Spleen (tissue), 11 donors: Measurements from ENCODE around the gene SPTLC1. TPM values are rescaled to one million over a fixed set of nuclear protein-coding genes. Genes with fewer than 3 reads are reported as not detected.
"Not testable (repeated sequence)": the region's sequence is repeated elsewhere in the genome, so short reads cannot be mapped to it uniquely, and the experiment has no call there.

Source experiments
- DNase-seq: peaks from one replicate; pipeline ENCODE4 v3.0.0-alpha.2; 2020
- H3K27ac ChIP-seq, 8 donors: fragments of 200-600 bp; sonication (generic) in 7 of 8; 1 replicate in 4 of 8; 2 replicates in 4 of 8; pipeline versions ENCODE4 v1.5.0 to v1.8.0; 2016 to 2021; ENCODE audit warnings: inconsistent platforms in 4 of 8, mild to moderate bottlenecking in 4 of 8, moderate library complexity in 1 of 8
- H3K27me3 ChIP-seq, 7 donors: fragments of 200-600 bp; sonication (generic) in 6 of 7; replicated peaks in 1 of 7; 1 replicate in 4 of 7; 2 replicates in 3 of 7; pipeline versions ENCODE4 v1.5.0 to v1.8.0; 2016 to 2021; ENCODE audit warnings: inconsistent platforms in 3 of 7, mild to moderate bottlenecking in 1 of 7
- H3K36me3 ChIP-seq, 6 donors: fragments of 200-600 bp; sonication (generic) in 5 of 6; 1 replicate in 4 of 6; 2 replicates in 2 of 6; pipeline versions ENCODE4 v1.5.0 to v1.8.0; 2016 to 2021; ENCODE audit warnings: inconsistent platforms in 2 of 6
- H3K4me1 ChIP-seq, 6 donors: fragments of 200-600 bp; sonication (generic) in 5 of 6; 1 replicate in 3 of 6; 2 replicates in 3 of 6; pipeline versions ENCODE4 v1.5.0 to v1.8.0; 2016 to 2021; ENCODE audit warnings: inconsistent platforms in 3 of 6
- H3K4me3 ChIP-seq, 8 donors: fragments of 200-600 bp; sonication (generic) in 7 of 8; 1 replicate in 4 of 8; 2 replicates in 4 of 8; pipeline versions ENCODE4 v1.5.0 to v1.8.0; 2016 to 2021; ENCODE audit warnings: inconsistent platforms in 4 of 8, mild to moderate bottlenecking in 4 of 8, moderate library complexity in 2 of 8
- H3K9me3 ChIP-seq, 8 donors: fragments of 200-600 bp; sonication (generic) in 7 of 8; 1 replicate in 4 of 8; 2 replicates in 4 of 8; pipeline versions ENCODE4 v1.5.0 to v1.8.0; 2016 to 2021; ENCODE audit warnings: inconsistent platforms in 4 of 8
- POLR2A ChIP-seq, 3 donors: fragments of 450-650 bp; IDR thresholded peaks; one replicate each; pipeline ENCODE4 v1.5.1; 2017; ENCODE audit warnings: antibody characterized with exemption in 3 of 3, mild to moderate bottlenecking in 1 of 3
- POLR2AphosphoS5 ChIP-seq, 3 donors: sonication (generic); formaldehyde crosslinking; IDR thresholded peaks; one replicate each; pipeline ENCODE4 v1.5.1; 2017; ENCODE audit warnings: antibody characterized with exemption in 3 of 3
- WGBS, 5 donors: extraction: QIAGEN DNeasy Blood & Tissue Kit in 3 of 5; methylation state at CpG; one replicate each; pipeline versions ENCODE4 v1.1.5 to v1.1.7; 2013 to 2018; 5-methylcytosine and 5-hydroxymethylcytosine counted together
- intact Hi-C: fragments of 100-400 bp; cut with DNase I; formaldehyde crosslinking; loops from one replicate; pipeline ENCODE4 v1.15.0; 2023; ENCODE audit warnings: low total_unique reads
- polyA plus RNA-seq, 3 donors: library from polyadenylated mRNA; stranded (reverse); fragments of 200-250 nt; gene quantifications; one replicate each; pipeline ENCODE4 v1.2.1, GENCODE V29; 2013
- total RNA-seq, 7 donors: library from RNA; depleted of rRNA in 3 of 7; stranded (reverse); fragments of >200 nt in 3 of 7; fragmentation: NEBNext Ultra II Directional in 4 of 7; extraction: Animal tissue kit (Norgen Biotek cat#: 25700) in 4 of 7; gene quantifications; one replicate each; pipeline versions ENCODE4 v1.1.0 to v1.2.1, GENCODE V29; 2016 to 2021
- TF ChIP-seq, protein P1 (sequence below), 11 experiments: fragments of 200-600 bp in 7 of 11; fragments of 450-650 bp in 4 of 11; sonication (generic) in 4 of 11; IDR thresholded peaks in 8 of 11; conservative IDR thresholded peaks in 3 of 11; 1 replicate in 7 of 11; 2 replicates in 4 of 11; pipeline versions ENCODE4 v1.4.0 to v1.8.0; 2016 to 2021; ENCODE audit warnings: antibody characterized with exemption in 11 of 11, inconsistent platforms in 4 of 11, mild to moderate bottlenecking in 1 of 11
- donor health status: healthy with polysubstance abuse.
- donor health status: DM: no; HTN: no; CAD: no; lungs with moderate emphysema.
- donor health status: DM: no; HTN: no; CAD: no.
- donor health status: Bipolar disorder and iron deficiency.
- donor health status: healthy.
- donor health status: DM: no; HTN: no; CAD: no.
- donor health status: DM: yes; HTN: yes; CAD: no.

Gene SPTLC1
- total and polyA plus RNA-seq, 10 donors = 15.9 to 75.1 (median 58.4) TPM

DNA sequence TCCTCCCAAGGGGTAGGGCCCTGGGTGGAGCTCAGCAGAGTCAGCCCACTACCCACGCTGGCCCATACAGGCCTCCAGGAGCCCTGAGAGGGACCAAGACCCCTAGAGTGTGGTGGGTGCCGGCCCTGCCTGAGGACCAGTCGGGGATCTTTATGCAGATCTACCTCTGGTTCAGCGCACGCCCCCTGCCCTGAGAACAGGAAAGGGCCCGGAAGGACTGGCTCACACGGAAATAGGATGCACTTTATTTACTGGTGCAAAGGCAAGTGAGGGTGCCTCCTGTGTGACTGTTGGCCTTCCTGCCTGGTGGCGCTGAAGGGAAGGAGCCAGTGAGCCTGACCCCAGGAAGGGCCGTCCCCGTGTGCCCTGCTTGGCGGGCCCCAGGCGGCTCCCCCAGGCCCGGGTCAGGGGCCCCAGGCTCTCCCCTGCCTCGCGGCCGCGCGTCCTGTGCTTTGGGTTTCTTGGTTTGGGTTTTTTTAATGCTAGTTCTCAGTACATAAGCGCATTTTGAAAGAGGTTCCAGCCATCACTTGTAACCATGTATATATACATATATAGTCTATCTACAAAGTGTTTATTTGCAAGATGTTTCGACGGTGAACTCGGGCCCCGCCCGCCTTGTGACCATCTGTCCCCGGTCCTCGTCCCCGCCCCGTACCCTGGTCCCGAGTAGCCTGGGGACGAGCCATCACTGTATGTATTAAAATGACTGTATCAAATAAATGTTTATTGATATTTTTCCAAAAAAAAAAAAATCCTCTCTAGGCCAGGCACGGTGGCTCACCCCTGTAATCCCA is 88.8 kb downstream of the SPTLC1 start:
- intact Hi-C loops = no loop called here
- Histone ChIP-seq H3K4me3 (no peak overlapping the region), H3K4me1 (no peaks in the 10 kb centered on the region), H3K9me3 (peaks cover 0 to 24% (median 14%) of the 10 kb centered on the region in 8 donors), H3K27me3 (no peaks in the 10 kb centered on the region), H3K27ac (no peak overlapping the region), H3K36me3 (peaks cover 0 to 36% (median 2%) of the 10 kb centered on the region in 6 donors)
- WGBS, 5 donors = 89 to 93% (median 91%) methylated on average over 25 to 31 of the region's 31 CpGs
- TF ChIP-seq, protein P1, sequence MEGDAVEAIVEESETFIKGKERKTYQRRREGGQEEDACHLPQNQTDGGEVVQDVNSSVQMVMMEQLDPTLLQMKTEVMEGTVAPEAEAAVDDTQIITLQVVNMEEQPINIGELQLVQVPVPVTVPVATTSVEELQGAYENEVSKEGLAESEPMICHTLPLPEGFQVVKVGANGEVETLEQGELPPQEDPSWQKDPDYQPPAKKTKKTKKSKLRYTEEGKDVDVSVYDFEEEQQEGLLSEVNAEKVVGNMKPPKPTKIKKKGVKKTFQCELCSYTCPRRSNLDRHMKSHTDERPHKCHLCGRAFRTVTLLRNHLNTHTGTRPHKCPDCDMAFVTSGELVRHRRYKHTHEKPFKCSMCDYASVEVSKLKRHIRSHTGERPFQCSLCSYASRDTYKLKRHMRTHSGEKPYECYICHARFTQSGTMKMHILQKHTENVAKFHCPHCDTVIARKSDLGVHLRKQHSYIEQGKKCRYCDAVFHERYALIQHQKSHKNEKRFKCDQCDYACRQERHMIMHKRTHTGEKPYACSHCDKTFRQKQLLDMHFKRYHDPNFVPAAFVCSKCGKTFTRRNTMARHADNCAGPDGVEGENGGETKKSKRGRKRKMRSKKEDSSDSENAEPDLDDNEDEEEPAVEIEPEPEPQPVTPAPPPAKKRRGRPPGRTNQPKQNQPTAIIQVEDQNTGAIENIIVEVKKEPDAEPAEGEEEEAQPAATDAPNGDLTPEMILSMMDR (IDR thresholded peaks at IDR 0.05 in 8 of 11, conservative IDR thresholded peaks at IDR 0.05 in 3 of 11) = no peak
- TF ChIP-seq POLR2AphosphoS5 (IDR thresholded peaks at IDR 0.05) = no peak
- TF ChIP-seq POLR2A (IDR thresholded peaks at IDR 0.05) = no peak
- no peak for DNase-seq

DNA sequence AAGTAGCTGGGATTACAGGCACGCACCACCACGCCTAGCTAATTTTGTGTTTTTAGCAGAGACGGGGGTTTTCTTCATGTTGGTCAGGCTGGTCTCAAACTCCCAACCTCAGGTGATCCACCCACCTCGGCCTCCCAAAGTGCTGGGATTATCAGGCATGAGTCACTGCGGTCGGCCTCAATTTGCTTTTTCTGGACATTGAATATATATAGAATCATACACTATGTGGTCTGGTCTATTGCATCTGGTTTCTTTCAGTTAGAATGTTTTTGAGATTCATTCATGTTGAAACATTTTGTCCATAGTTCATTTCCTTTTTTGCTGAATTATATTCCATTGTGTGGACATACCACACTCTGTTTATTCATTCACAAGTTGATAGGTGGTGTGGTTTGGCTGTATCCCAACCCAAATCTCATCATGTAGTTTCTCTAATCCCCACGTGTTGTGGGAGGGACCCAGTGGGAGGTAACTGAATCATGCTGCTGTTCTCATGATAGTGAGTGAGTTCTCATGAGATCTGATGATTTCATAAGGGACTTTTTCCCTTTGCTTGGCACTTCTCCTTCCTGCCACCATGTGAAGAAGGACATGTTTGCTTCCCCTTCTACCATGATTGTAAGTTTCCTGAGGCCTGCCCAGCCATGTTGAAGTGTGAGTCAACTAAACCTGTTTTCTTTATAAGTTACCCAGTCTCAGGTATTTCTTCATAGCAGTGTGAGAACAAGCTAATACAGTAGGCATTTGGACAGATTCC is 93.2 kb downstream of the SPTLC1 start:
- H3K9me3 ChIP-seq = peaks cover 0 to 24% (median 14%) of the 10 kb centered on the region in 8 donors
- H3K27ac ChIP-seq, H3K36me3 ChIP-seq, intact Hi-C loops, H3K27me3 ChIP-seq, DNase-seq, H3K4me1 ChIP-seq, H3K4me3 ChIP-seq: not testable (repeated sequence)
- WGBS, 5 donors = 70 to 77% (median 70%) methylated on average over 7 of the region's 7 CpGs

DNA sequence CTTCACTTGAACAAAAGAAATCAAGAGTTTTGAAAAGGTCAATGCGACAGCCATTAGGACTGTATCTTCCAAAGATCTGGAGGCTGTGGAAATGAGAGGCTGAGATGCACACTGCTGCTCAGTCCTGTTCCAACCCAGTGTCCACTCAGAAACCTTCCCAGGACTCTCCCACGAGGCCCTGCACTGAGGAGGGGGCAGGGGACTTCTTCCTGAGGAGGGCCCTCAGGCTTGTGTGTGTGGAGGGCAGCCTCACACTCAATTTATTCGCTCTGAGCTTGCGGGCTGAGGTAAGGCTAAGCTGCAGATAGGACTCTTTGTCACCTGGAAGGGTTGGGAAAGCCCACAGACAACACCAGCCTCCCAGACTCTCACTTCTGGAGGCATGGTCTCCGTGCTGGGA is 95.6 kb downstream of the SPTLC1 start:
- Histone ChIP-seq H3K36me3 (no peaks in the 10 kb centered on the region), H3K27me3 (no peaks in the 10 kb centered on the region), H3K4me3 (no peak overlapping the region), H3K4me1 (no peaks in the 10 kb centered on the region), H3K9me3 (peaks cover 4 to 45% (median 31%) of the 10 kb centered on the region in 8 donors), H3K27ac (no peak overlapping the region)
- WGBS, 5 donors = 54 to 70% (median 67%) methylated on average over 4 to 5 of the region's 5 CpGs
- intact Hi-C loops = no loop called here
- TF ChIP-seq, protein P1 (IDR thresholded peaks at IDR 0.05 in 8 of 11, conservative IDR thresholded peaks at IDR 0.05 in 3 of 11) = no peak
- TF ChIP-seq POLR2AphosphoS5 (IDR thresholded peaks at IDR 0.05) = no peak
- TF ChIP-seq POLR2A (IDR thresholded peaks at IDR 0.05) = no peak
- no peak for DNase-seq

DNA sequence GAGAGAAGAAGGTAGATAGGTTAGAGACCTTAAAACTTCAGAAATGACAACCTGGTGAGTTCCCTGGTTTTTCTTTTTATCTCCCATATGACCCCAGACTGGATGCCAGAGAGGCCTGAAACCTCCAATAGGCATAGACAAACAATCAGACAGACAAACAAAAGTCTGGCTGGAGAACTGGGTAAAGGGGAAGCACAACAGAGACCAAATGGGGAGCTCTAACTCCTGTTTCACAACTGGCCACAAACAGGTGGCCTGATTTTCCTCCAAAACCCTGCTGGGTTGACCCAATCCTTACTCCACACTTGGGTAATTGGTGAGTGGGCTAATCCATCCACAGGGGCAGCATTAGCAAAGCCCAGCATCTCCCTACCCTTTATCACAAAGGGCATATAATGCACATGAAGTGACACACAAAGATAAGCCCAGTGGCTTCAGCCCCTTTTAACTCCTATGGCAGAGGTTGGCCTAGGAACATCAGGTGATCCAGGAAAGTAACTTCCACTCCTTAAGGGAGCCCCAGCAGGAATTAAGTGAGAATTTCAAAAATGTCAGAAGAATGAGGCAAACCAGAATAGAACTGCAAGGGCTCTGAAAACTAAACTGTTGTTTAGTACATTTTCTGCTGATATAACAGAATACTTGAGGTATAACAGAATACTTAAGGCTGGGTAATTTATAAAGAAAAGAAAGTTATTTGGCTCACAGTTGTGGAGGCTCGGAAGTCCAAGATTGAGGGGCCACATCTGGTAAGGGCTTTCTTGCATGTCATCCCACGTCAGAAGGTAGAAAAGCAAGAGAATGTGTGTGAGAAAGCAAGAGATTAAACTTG is 104.3 kb downstream of the SPTLC1 start:
- Histone ChIP-seq H3K27ac (no peak overlapping the region), H3K9me3 (peaks cover 0 to 22% (median 14%) of the 10 kb centered on the region in 8 donors), H3K36me3 (no peaks in the 10 kb centered on the region), H3K27me3 (no peaks in the 10 kb centered on the region), H3K4me3 (no peak overlapping the region), H3K4me1 (peaks cover 0 to 3% (median 0%) of the 10 kb centered on the region in 6 donors)
- 63 to 90% (median 81%) methylated on average over 2 of the region's 2 CpGs for WGBS, 5 donors
- no peak for DNase-seq
- TF ChIP-seq, protein P1 (IDR thresholded peaks at IDR 0.05 in 8 of 11, conservative IDR thresholded peaks at IDR 0.05 in 3 of 11) = no peak
- TF ChIP-seq POLR2A (IDR thresholded peaks at IDR 0.05) = no peak
- intact Hi-C loops = no loop called here

DNA sequence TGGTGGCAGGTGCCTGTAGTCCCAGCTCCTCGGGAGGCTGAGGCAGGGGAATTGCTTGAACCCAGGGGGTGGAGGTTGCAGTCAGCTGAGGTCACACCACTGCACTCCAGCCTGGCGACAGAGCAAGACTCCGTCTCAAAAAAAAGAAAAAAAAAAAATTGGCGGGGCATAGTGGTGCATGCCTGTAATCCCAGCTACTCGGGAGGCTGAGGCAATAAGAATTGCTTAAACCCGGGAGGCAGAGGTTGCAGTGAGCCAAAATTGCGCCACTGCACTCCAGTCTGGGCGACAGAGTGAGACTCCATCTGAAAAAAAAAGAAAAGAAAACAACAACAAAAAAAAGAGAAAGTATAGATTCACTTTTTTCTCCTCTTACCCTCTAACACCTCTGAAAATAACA is 105.0 kb downstream of the SPTLC1 start:
- 42 to 80% (median 60%) methylated on average over 8 of the region's 8 CpGs for WGBS, 5 donors
- DNase-seq, intact Hi-C loops, H3K4me1 ChIP-seq, H3K36me3 ChIP-seq, H3K27me3 ChIP-seq, H3K27ac ChIP-seq, H3K4me3 ChIP-seq: not testable (repeated sequence)
- H3K9me3 ChIP-seq = peaks cover 0 to 16% (median 8%) of the 10 kb centered on the region in 8 donors
